B cell (primary cell): ENCODE results near the gene CD44. TPM values are rescaled to one million over a fixed set of nuclear protein-coding genes. Genes with fewer than 3 reads are reported as not detected.

Source experiments
- ATAC-seq: fragments of 200-7000 bp; cut with Tn5 transposase; one replicate; pipeline ENCODE4 v1.10.0; 2021; ENCODE audit warnings: low read depth, mild to moderate bottlenecking, moderate number of reproducible peaks, moderate library complexity
- CTCF ChIA-PET: fragments of 350-600 bp; sonication (Branson Sonifier 250); formaldehyde crosslinking; loops from one replicate; lab custom pipeline; 2021; ENCODE audit warnings: antibody characterized with exemption, inconsistent platforms; lab: Charles Lee
- POLR2A ChIA-PET: fragments of 350-600 bp; sonication (Branson Sonifier 250); formaldehyde crosslinking; loops from one replicate; lab custom pipeline; 2021; ENCODE audit warnings: antibody characterized with exemption; lab: Charles Lee
- DNase-seq: peaks from one replicate; pipeline ENCODE4 v3.0.0; 2013
- H2AFZ ChIP-seq: 2 replicates; pipeline ENCODE4 v1.6.1; 2012; ENCODE audit warnings: mild to moderate bottlenecking, low read depth, low read length; ENCODE audit not compliant: insufficient read depth, poor library complexity, severe bottlenecking
- H3K27ac ChIP-seq, 2 donors: 1 replicate in 1 of 2; 2 replicates in 1 of 2; pipeline ENCODE4 v1.5.1; 2012 to 2013; ENCODE audit warnings: low read length in 2 of 2, mild to moderate bottlenecking in 2 of 2, moderate library complexity in 1 of 2
- H3K27me3 ChIP-seq, 4 experiments: fragments of 200-600 bp in 1 of 4; sonication (generic) in 1 of 4; replicated peaks in 1 of 4; 1 replicate in 2 of 4; 2 replicates in 2 of 4; pipeline versions ENCODE4 v1.6.1 to v1.7.0; 2013 to 2016; ENCODE audit warnings: low read length in 3 of 4, mild to moderate bottlenecking in 2 of 4, mixed read lengths in 1 of 4, moderate library complexity in 1 of 4; ENCODE audit not compliant: insufficient read depth in 4 of 4, control insufficient read depth in 3 of 4; ENCODE audit errors: control extremely low read depth in 1 of 4
- H3K36me3 ChIP-seq, 2 experiments: replicated peaks in 1 of 2; 1 replicate in 1 of 2; 2 replicates in 1 of 2; pipeline versions ENCODE4 v1.6.1 to v1.7.1; 2013; ENCODE audit warnings: low read length in 1 of 2; ENCODE audit not compliant: insufficient read depth in 2 of 2, control insufficient read depth in 1 of 2; ENCODE audit errors: control extremely low read depth in 1 of 2, extremely low read depth in 1 of 2
- H3K4me1 ChIP-seq, 2 donors: fragments of 200-600 bp in 1 of 2; sonication (generic) in 1 of 2; 1 replicate in 1 of 2; 2 replicates in 1 of 2; pipeline versions ENCODE4 v1.5.1 to v1.6.1; 2013 to 2017; ENCODE audit warnings: low read length in 2 of 2; ENCODE audit not compliant: control insufficient read depth in 2 of 2, insufficient read depth in 2 of 2
- H3K4me2 ChIP-seq: replicated peaks from 2 replicates; pipeline ENCODE3; 2012; ENCODE audit warnings: mild to moderate bottlenecking, low read depth, low read length; ENCODE audit not compliant: poor library complexity, severe bottlenecking
- H3K4me3 ChIP-seq, 5 experiments: fragments of 200-600 bp in 1 of 5; sonication (generic) in 1 of 5; 1 replicate in 3 of 5; 2 replicates in 2 of 5; pipeline versions ENCODE4 v1.5.1 to v1.7.0; 2011 to 2016; ENCODE audit warnings: low read length in 4 of 5, mild to moderate bottlenecking in 4 of 5, low read depth in 2 of 5, control low read depth in 1 of 5, moderate library complexity in 1 of 5; ENCODE audit not compliant: insufficient read depth in 1 of 5; ENCODE audit errors: control extremely low read depth in 1 of 5, extremely low read depth in 1 of 5
- H3K79me2 ChIP-seq: fragments of 200-600 bp; sonication (generic); one replicate; pipeline ENCODE4 v1.6.0; 2016; ENCODE audit warnings: low read length; ENCODE audit not compliant: control insufficient read depth, insufficient read depth
- H3K9ac ChIP-seq: fragments of 200-600 bp; sonication (generic); 2 replicates; pipeline ENCODE4 v1.6.1; 2017; ENCODE audit warnings: mild to moderate bottlenecking, low read length, moderate library complexity
- H3K9me3 ChIP-seq, 3 donors: one replicate each; pipeline versions ENCODE4 v1.6.1 to v1.7.1; 2013; ENCODE audit warnings: low read length in 2 of 3; ENCODE audit not compliant: control insufficient read depth in 2 of 3, insufficient read depth in 1 of 3; ENCODE audit errors: control extremely low read depth in 1 of 3
- H4K20me1 ChIP-seq: 2 replicates; pipeline ENCODE4 v1.6.0; 2012; ENCODE audit warnings: mild to moderate bottlenecking, low read length; ENCODE audit not compliant: insufficient read depth, control insufficient read depth, poor library complexity, severe bottlenecking
- H3K27ac Mint-ChIP-seq: one replicate; pipeline ENCODE4 v1.8.0; 2021; ENCODE audit warnings: mixed read lengths
- H3K27me3 Mint-ChIP-seq: one replicate; pipeline ENCODE4 v1.8.0; 2021; ENCODE audit warnings: mixed read lengths
- H3K4me1 Mint-ChIP-seq: one replicate; pipeline ENCODE4 v1.8.0; 2021; ENCODE audit warnings: mixed read lengths
- H3K4me3 Mint-ChIP-seq: one replicate; pipeline ENCODE4 v1.8.0; 2021; ENCODE audit warnings: mixed read lengths
- H3K9me3 Mint-ChIP-seq: one replicate; pipeline ENCODE4 v1.8.0; 2022; ENCODE audit warnings: mixed read lengths; ENCODE audit not compliant: insufficient read depth
- EZH2 ChIP-seq: IDR thresholded peaks from 2 replicates; pipeline ENCODE4 v1.6.1; 2012; ENCODE audit warnings: borderline replicate concordance, low read depth, mild to moderate bottlenecking, moderate library complexity, low read length; ENCODE audit not compliant: insufficient read depth, poor library complexity, severe bottlenecking
- WGBS: methylation state at CpG from one replicate; pipeline ENCODE4 v1.1.5; 2013; ENCODE audit warnings: missing lambda C conversion rate; ENCODE audit not compliant: insufficient coverage; 5-methylcytosine and 5-hydroxymethylcytosine counted together
- intact Hi-C: fragments of 100-400 bp; cut with micrococcal nuclease; formaldehyde crosslinking; loops from one replicate; pipeline ENCODE4 v1.10.0; 2022
- polyA plus RNA-seq: library from polyadenylated mRNA; depleted of rRNA; stranded (reverse); fragments of >200 nt; gene quantifications from 2 replicates; pipeline ENCODE4 v1.2.3, GENCODE V29; 2012
- total RNA-seq, 2 donors: library from RNA; stranded (reverse); fragments of 120-200 nt in 1 of 2; gene quantifications; 1 replicate in 1 of 2; 2 replicates in 1 of 2; pipeline versions ENCODE4 v1.2.3 to v1.2.4, GENCODE V29; 2013 to 2022
- TF ChIP-seq, protein P1 (sequence below): fragments of 200-600 bp; IDR thresholded peaks from one replicate; pipeline ENCODE4 v1.8.0; 2022; ENCODE audit warnings: antibody characterized with exemption, mild to moderate bottlenecking

The CD44 gene
- total and polyA plus RNA-seq, 2 donors (not counting 1 experiment from before 2014, with no cell fraction given): 261 to 896 TPM

DNA sequence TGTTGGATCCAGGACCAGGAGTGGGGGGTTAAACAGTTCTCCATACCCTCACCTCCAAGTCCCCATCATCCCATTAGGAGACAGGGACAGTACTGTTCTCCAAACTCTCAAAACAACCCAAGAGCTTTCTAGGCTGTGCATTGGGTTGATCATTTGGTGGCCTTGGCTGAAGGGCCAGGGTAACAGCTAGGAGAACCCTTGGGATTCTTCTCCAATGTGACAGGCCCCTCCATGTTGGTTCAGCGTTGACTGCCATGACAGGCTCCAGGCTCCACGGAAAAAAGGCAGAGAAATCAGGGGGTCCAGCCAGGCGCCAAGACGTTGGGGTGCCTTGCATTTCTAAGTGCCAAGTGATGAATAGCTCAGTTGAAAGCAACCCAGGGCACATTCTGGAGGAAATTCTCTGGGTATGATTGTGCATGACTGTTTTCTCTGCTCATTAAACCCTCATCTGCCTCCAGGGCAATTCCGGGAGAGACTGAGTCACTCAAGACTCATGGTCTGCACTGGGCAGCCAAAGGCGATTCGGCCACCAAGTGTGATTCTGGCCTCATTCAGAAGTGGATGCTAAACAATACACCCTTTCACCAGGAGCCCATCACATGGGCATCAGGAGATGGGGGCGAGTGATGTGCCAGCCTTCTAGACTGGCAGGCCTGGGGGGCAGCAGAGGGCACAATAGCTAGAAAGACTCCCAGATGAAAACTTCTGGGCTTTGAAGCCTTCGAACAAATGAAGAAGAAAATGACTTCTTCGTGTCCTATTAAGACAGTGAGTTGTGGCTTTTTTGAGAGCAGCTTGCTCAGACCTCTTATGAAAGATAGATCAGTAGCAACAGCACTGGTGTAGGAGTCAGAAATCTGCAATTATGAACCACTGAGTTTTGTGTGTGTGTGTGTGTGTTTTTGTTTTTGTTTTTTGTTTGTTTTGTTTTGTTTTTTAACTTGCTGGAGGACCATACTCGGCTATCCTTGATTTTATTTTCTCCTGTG lies 27.7 kb downstream of the CD44 start:
- ChIA-PET CTCF (interaction anchor here (0.6 to 8.4 kb wide), 13 partner anchors 8 to 226 kb away, joined by 3 to 59 read pairs (median 3); partner anchors contain the start of gene CD44), POLR2A (interaction anchor here (1.1 to 1.4 kb wide), 4 partner anchors 19 to 126 kb away, joined by 3 read pairs; no protein-coding TSS in a partner anchor)
- H3K4me3 Mint-ChIP-seq: peak overlapping the region; percentile 86
- no peaks in the 10 kb centered on the region for H3K27me3 Mint-ChIP-seq
- no peaks in the 10 kb centered on the region for H3K27me3 ChIP-seq
- H3K27ac Mint-ChIP-seq: peak overlapping the region; percentile 97
- peak overlapping the region in 4 of 5 experiments; percentile 14 to 57 (median 34) for H3K4me3 ChIP-seq
- H3K36me3 ChIP-seq: peaks cover 0 to 7% of the 10 kb centered on the region in 2 experiments
- peaks cover 96 to 97% of the 10 kb centered on the region in 2 donors for H3K4me1 ChIP-seq
- H3K9me3 ChIP-seq: no peaks in the 10 kb centered on the region
- H3K4me1 Mint-ChIP-seq: peaks cover 100% of the 10 kb centered on the region
- H3K27ac ChIP-seq: peak overlapping the region; percentile 96 to 98
- 70% methylated on average over 9 of the region's 11 CpGs for WGBS
- peak; percentile 5 for ATAC-seq
- DNase-seq: peak; percentile 42
- peak overlapping the region; percentile 65 for H3K9ac ChIP-seq
- H3K4me2 ChIP-seq: peak overlapping the region; percentile 79
- no peaks in the 10 kb centered on the region for H4K20me1 ChIP-seq
- H3K9me3 Mint-ChIP-seq: no peaks in the 10 kb centered on the region
- TF ChIP-seq EZH2: no peak
- TF ChIP-seq, protein P1, sequence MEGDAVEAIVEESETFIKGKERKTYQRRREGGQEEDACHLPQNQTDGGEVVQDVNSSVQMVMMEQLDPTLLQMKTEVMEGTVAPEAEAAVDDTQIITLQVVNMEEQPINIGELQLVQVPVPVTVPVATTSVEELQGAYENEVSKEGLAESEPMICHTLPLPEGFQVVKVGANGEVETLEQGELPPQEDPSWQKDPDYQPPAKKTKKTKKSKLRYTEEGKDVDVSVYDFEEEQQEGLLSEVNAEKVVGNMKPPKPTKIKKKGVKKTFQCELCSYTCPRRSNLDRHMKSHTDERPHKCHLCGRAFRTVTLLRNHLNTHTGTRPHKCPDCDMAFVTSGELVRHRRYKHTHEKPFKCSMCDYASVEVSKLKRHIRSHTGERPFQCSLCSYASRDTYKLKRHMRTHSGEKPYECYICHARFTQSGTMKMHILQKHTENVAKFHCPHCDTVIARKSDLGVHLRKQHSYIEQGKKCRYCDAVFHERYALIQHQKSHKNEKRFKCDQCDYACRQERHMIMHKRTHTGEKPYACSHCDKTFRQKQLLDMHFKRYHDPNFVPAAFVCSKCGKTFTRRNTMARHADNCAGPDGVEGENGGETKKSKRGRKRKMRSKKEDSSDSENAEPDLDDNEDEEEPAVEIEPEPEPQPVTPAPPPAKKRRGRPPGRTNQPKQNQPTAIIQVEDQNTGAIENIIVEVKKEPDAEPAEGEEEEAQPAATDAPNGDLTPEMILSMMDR: no peak
- intact Hi-C loops: loop anchor here (1.0 to 10.0 kb wide), 5 partner anchors 48 to 126 kb away; no protein-coding TSS in a partner anchor
- peaks cover 96% of the 10 kb centered on the region for H3K79me2 ChIP-seq
- no peak overlapping the region for H2AFZ ChIP-seq
